ENCODE measurements around the gene SORCS1.

Gene SORCS1

GRCh38 chr10:106652279-106652678 is 512.2 kb downstream of the SORCS1 start:
- TF ChIP-seq FOXM1 (IDR thresholded peaks at IDR 0.05; ENCODE audit: borderline replicate concordance, low read depth): no peak

- no peak for TF ChIP-seq MAX (IDR thresholded peaks at IDR 0.05)
- TF ChIP-seq FOXM1 (IDR thresholded peaks at IDR 0.05; ENCODE audit: borderline replicate concordance, low read depth): no peak
Measured at GRCh38 chr10:106648534-106649481, 515.7 kb downstream of the SORCS1 start.

- TF ChIP-seq FOXM1 (IDR thresholded peaks at IDR 0.05; ENCODE audit: borderline replicate concordance, low read depth): no peak
- TF ChIP-seq ZBTB7A (IDR thresholded peaks at IDR 0.05; ENCODE audit: low read depth): no peak
- TF ChIP-seq USF1 (IDR thresholded peaks at IDR 0.05): no peak
- no peak for TF ChIP-seq EGR1 (IDR thresholded peaks at IDR 0.05)
- no peak for TF ChIP-seq TEAD4 (IDR thresholded peaks at IDR 0.05)
- TF ChIP-seq RAD21 (IDR thresholded peaks at IDR 0.05; ENCODE audit: low read depth): no peak
- TF ChIP-seq MAX (IDR thresholded peaks at IDR 0.05): no peak
- no peak for TF ChIP-seq REST (IDR thresholded peaks at IDR 0.05; ENCODE audit: low read depth)
- no peak for TF ChIP-seq NFIC (IDR thresholded peaks at IDR 0.05)
- no peak for TF ChIP-seq CEBPB (IDR thresholded peaks at IDR 0.05)
- no peak for TF ChIP-seq TCF12 (IDR thresholded peaks at IDR 0.05; ENCODE audit: low read depth)
- TF ChIP-seq YY1 (IDR thresholded peaks at IDR 0.05; ENCODE audit: low read depth): no peak
- no peak for TF ChIP-seq CREB1 (IDR thresholded peaks at IDR 0.05; ENCODE audit: low read depth)
- no peak for TF ChIP-seq EP300 (IDR thresholded peaks at IDR 0.05; ENCODE audit: borderline replicate concordance)
- TF ChIP-seq TAF1 (IDR thresholded peaks at IDR 0.05; ENCODE audit: low read depth): no peak
Measured at GRCh38 chr10:106643473-106643872, 521.0 kb downstream of the SORCS1 start.

- TF ChIP-seq CEBPB (IDR thresholded peaks at IDR 0.05): no peak
- TF ChIP-seq MAX (IDR thresholded peaks at IDR 0.05): no peak
- no peak for TF ChIP-seq YY1 (IDR thresholded peaks at IDR 0.05; ENCODE audit: low read depth)
- no peak for TF ChIP-seq RAD21 (IDR thresholded peaks at IDR 0.05; ENCODE audit: low read depth)
- TF ChIP-seq TEAD4 (IDR thresholded peaks at IDR 0.05): no peak
- TF ChIP-seq ZBTB7A (IDR thresholded peaks at IDR 0.05; ENCODE audit: low read depth): no peak
- no peak for TF ChIP-seq TCF12 (IDR thresholded peaks at IDR 0.05; ENCODE audit: low read depth)
- TF ChIP-seq USF1 (IDR thresholded peaks at IDR 0.05): no peak
- no peak for TF ChIP-seq CREB1 (IDR thresholded peaks at IDR 0.05; ENCODE audit: low read depth)
- no peak for TF ChIP-seq TAF1 (IDR thresholded peaks at IDR 0.05; ENCODE audit: low read depth)
- TF ChIP-seq EGR1 (IDR thresholded peaks at IDR 0.05): no peak
- no peak for TF ChIP-seq EP300 (IDR thresholded peaks at IDR 0.05; ENCODE audit: borderline replicate concordance)
- no peak for TF ChIP-seq FOXM1 (IDR thresholded peaks at IDR 0.05; ENCODE audit: borderline replicate concordance, low read depth)
- no peak for TF ChIP-seq REST (IDR thresholded peaks at IDR 0.05; ENCODE audit: low read depth)
- TF ChIP-seq NFIC (IDR thresholded peaks at IDR 0.05): no peak
Measured at GRCh38 chr10:106637873-106638272, 526.6 kb downstream of the SORCS1 start.

GRCh38 chr10:106636766-106637491 is 527.6 kb downstream of the SORCS1 start:
- TF ChIP-seq CREB1 (IDR thresholded peaks at IDR 0.05; ENCODE audit: low read depth) (no peak), TAF1 (IDR thresholded peaks at IDR 0.05; ENCODE audit: low read depth) (no peak), CEBPB (IDR thresholded peaks at IDR 0.05) (no peak), MAX (IDR thresholded peaks at IDR 0.05) (no peak)

Measured in Ishikawa (cell line).